Activated CD4-positive, alpha-beta T cell treated with anti-CD3 and anti-CD28 coated beads for 24 hours (primary cell): Measurements from ENCODE around the gene MPDZ.

Source experiments
- DNase-seq, 2 donors: peaks; one replicate each; pipeline ENCODE4 v3.0.0-alpha.2; 2020; ENCODE audit warnings: low read depth in 2 of 2

The MPDZ gene

DNA sequence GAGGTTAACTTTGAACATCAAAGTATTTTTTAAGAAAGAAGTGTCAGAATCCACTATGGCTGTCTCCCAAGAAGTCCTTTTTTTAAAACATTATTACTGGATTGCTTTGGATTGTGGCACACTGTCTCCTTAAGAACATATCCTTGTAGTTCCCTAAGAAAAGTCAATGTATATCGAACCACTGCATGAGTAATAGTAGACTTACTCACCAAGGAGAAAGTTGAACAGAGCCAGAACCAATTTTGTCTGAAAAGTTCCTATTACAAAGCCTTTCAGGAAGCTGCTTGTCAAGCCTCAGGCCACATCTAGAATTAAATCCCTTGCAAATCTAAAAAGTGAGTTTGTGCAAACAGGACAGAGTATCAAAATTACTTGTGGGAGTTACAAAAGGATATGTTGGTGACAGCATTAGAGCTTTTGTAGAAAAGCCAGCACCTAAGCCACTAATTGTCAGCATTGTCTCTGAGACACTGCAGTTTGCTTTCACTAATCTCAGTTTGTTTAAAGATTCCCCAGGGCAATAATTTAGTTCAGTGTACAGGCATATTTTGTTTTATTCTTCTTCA lies 195.4 kb downstream of the MPDZ start:
- DNase-seq, result no peak

DNA sequence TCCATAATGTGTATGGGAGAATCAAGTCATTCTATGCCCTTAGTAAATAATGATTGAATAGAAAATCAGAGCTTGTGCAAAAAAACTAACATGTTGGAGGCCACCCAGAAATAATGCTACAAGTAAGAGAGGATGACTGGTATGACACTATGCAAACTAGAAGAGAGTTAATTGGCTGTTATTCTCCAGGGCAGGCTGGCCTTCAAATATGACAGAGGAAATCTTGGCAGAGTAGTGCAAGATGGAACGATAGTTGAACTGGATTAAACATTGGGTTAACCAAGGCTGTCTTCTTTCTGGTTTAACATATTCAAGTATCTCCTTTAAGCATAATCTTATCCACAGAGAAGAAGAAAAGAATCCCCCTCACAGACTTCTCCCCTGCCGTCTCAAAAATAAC lies 196.1 kb downstream of the MPDZ start:
- DNase-seq, result no peak

DNA sequence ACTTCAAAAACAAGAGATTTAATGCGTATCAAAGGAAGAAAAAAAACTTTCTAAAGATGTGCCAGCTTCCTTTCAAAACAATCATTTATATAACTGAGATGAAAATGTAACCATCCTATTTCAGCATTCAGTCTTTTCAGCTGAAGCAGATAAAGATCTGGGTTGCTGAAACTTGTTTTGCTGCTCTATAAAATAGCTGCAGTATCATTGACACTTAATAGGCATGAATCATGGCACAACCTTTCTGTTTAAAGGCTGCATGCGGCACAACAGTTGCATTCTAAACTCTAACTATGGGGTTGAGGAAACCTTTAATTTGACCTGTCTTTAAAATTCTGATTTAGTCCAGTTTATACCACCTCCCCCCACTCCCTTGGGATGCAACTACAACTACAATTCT lies 196.7 kb downstream of the MPDZ start:
- DNase-seq, result no peak

DNA sequence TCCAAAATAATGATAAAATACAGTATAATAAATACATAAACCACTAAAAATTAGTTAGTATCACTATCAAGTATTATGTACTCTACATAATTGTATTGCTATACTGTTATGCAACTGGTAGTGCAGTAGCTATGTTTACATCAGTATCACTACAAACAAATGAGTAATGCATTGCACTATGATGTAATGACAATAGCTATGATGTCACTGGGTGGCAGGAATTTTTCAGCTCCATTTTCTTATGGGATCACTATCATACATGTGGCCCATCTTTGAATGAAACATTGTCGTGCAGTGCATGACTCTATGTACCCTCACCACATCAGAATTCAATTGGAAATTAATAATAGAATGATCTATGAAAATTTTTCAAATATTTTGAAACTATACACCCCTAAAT lies 201.3 kb downstream of the MPDZ start:
- DNase-seq, result no peak

DNA sequence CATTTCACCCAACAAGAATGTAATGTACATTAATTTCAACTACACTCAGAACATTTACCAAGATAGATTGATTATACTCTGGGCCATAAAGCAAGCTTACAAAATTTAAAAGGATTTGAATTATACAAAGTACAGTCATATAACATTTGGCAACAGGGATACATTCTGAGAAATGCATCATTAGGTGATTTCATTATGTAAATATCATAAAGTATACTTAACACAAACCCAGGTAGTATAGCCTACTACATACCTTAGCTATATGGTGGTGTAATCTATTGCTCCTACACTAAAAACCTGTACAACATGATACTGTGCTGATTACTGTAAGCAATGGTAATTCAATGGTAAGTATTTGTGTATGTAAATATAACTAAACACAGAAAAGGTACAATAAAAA lies 202.9 kb downstream of the MPDZ start:
- DNase-seq, result no peak

GRCh38 chr9:13071921-13072320 lies 207.6 kb downstream of the MPDZ start:
- no peak for DNase-seq

- no peak for DNase-seq
Measured at GRCh38 chr9:13070612-13071595, 208.6 kb downstream of the MPDZ start.

DNA sequence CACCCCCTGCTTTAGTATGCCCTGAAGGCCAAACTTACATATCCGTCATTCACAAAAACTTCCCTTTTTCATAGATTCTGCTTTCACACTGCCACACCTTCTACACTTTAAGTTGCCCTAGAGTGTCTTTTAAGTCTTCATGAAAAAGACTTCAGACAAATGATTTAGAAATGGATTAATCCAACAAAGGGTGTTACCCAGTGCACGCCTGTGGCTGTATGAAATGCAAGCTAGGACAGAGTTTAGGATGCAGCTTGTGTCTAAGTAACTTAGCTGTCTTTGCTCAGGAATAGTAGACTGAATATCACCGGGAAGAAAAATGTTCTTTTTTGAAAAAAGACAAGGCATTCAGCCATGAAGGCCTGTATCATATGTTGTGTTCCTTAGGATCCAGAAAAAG lies 210.0 kb downstream of the MPDZ start:
- DNase-seq, result no peak

DNA sequence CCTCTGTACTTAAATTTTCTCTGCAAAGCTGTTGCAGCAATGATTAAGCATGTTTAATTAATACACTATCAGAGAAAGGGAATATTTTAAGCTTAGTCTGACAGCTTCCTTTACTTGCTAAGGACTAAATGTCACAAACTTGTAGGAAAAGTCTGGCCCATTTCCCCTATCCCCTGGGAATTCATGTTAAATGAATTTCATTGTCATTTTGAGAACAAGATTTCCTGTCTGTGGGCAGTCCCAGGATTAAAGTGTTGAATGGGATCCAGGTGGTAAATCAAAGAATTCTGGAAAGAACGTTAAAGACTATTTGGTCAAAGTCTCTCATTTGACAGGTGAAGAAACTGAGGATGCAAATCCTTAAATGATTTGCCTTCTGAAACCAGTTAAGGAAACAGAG lies 214.8 kb downstream of the MPDZ start:
- no peak for DNase-seq

DNA sequence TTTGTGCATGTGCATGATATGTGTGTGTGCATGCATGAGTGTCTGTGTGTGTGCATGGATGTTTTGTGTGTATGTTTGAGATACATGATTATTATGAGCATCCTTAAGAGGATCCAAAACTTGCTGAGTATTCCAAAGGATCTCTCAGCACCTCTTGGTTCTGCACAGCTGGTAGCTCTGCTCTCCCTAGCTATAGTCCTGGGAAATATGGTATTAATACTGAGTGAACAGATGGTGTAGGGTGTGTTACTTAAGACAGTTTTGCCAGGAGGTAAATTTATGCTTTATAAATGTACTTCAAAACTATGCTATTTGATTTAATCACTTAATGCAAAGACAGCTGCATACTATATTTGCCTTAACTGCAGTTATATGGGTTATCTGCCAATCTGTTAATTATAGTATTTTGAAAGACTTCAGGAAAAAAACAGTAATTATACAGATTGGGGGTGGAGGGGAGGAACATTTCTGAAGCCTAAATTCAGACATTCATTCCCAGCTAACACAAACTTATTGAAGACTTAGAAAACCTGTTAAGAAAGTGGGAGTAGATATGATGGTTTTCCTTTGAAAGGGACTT lies 215.5 kb downstream of the MPDZ start:
- DNase-seq, result no peak

DNA sequence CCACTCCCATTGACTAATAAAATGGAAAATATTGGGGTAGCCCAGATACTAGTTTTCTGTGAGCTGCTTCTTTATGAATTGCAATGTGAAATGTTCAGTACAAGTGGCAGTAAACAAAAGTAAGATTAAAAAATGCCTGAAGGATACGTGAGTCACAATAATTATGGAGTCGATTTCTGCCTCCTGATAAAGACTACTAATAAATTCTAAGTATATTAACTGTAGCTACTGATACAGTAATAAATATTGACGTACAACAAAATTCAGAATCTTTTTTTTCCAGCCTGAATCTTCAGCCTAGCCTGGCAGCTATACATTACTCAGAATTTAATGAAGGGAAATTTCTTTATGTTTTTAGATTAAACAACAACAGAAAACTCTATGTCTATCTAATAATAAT lies 218.1 kb downstream of the MPDZ start:
- DNase-seq, result no peak
